Measurements from ENCODE around the gene TEX10. TPM values are rescaled to one million over a fixed set of nuclear protein-coding genes. Genes with fewer than 3 reads are reported as not detected.

TEX10 gene
- total RNA-seq, 4 donors from 2014 or later, result 8.4 to 24.6 (median 19.3) TPM

- WGBS, 2 donors, result 88 to 98% methylated on average over 7 of the region's 7 CpGs
Measured at GRCh38 chr9:100370064-100370723, 17.5 kb upstream of the TEX10 start.

GRCh38 chr9:100368672-100369071, 15.9 kb upstream of the TEX10 start:
- no peak for TF ChIP-seq POLR2A (IDR thresholded peaks at IDR 0.05)
- no peak for TF ChIP-seq CTCF (IDR thresholded peaks at IDR 0.05)
- WGBS, 2 donors, result 91 to 93% methylated on average over 8 to 9 of the region's 9 CpGs
- intact Hi-C loops (cut with DNase I), result no loop called here
- Histone ChIP-seq H3K9me3 (peaks cover 0 to 12% (median 0%) of the 10 kb centered on the region in 3 donors), H3K27me3 (no peaks in the 10 kb centered on the region), H3K4me3 (no peak overlapping the region), H3K4me1 (no peaks in the 10 kb centered on the region), H3K36me3 (no peaks in the 10 kb centered on the region), H3K27ac (no peak overlapping the region)
- DNase-seq, result no peak

More at GRCh38 chr9:100370064-100370723, 17.5 kb upstream of the TEX10 start:
- DNase-seq, result no peak
- TF ChIP-seq CTCF (IDR thresholded peaks at IDR 0.05) (no peak), POLR2A (IDR thresholded peaks at IDR 0.05) (no peak)
- peaks cover 0 to 12% (median 0%) of the 10 kb centered on the region in 3 donors for H3K9me3 ChIP-seq
- no peak overlapping the region for H3K4me3 ChIP-seq
- no peaks in the 10 kb centered on the region for H3K36me3 ChIP-seq
- no peaks in the 10 kb centered on the region for H3K4me1 ChIP-seq
- intact Hi-C loops (cut with DNase I), result no loop called here
- no peak overlapping the region for H3K27ac ChIP-seq
- no peaks in the 10 kb centered on the region for H3K27me3 ChIP-seq

- intact Hi-C loops (cut with DNase I), result no loop called here
- DNase-seq, result no peak
- 80 to 86% methylated on average over 5 of the region's 5 CpGs for WGBS, 2 donors
- TF ChIP-seq CTCF (IDR thresholded peaks at IDR 0.05), result no peak
- Histone ChIP-seq H3K27me3 (no peaks in the 10 kb centered on the region), H3K4me3 (no peak overlapping the region), H3K4me1 (no peaks in the 10 kb centered on the region), H3K36me3 (no peaks in the 10 kb centered on the region), H3K9me3 (peaks cover 0 to 12% (median 0%) of the 10 kb centered on the region in 3 donors), H3K27ac (no peak overlapping the region)
Measured at GRCh38 chr9:100366121-100366520, 13.4 kb upstream of the TEX10 start.

GRCh38 chr9:100364013-100364412, 11.3 kb upstream of the TEX10 start:
- no peak overlapping the region for H3K4me3 ChIP-seq
- no peaks in the 10 kb centered on the region for H3K4me1 ChIP-seq
- intact Hi-C loops (cut with DNase I), result no loop called here
- H3K27ac ChIP-seq, result no peak overlapping the region
- H3K9me3 ChIP-seq, result peaks cover 0 to 12% (median 0%) of the 10 kb centered on the region in 3 donors
- TF ChIP-seq CTCF (IDR thresholded peaks at IDR 0.05) (no peak), POLR2A (IDR thresholded peaks at IDR 0.05) (no peak)
- no peak for DNase-seq
- no peaks in the 10 kb centered on the region for H3K36me3 ChIP-seq
- no peaks in the 10 kb centered on the region for H3K27me3 ChIP-seq
- WGBS, 2 donors, result 92 to 94% methylated on average over 8 of the region's 8 CpGs

- WGBS, 2 donors, result 86 to 87% methylated on average over 3 of the region's 3 CpGs
- intact Hi-C loops (cut with DNase I), result loop anchor here (10.0 kb wide), 1 partner anchor 76 kb away; no protein-coding TSS in a partner anchor
- H3K36me3 ChIP-seq, result no peaks in the 10 kb centered on the region
- no peak overlapping the region for H3K4me3 ChIP-seq
- no peaks in the 10 kb centered on the region for H3K27me3 ChIP-seq
- no peaks in the 10 kb centered on the region for H3K4me1 ChIP-seq
- H3K9me3 ChIP-seq, result no peaks in the 10 kb centered on the region
- no peak overlapping the region for H3K27ac ChIP-seq
- TF ChIP-seq CTCF (IDR thresholded peaks at IDR 0.05) (no peak), POLR2A (IDR thresholded peaks at IDR 0.05) (no peak)
- DNase-seq, result no peak
Measured at GRCh38 chr9:100359057-100359456, 6.3 kb upstream of the TEX10 start.

All from esophagus squamous epithelium (tissue), 5 donors.